Heart right ventricle (tissue), 16 donors: Measurements from ENCODE around the gene RCOR2. TPM values are rescaled to one million over a fixed set of nuclear protein-coding genes. Genes with fewer than 3 reads are reported as not detected.

Experiments used
- ATAC-seq, 8 donors: fragments of 200-7000 bp; cut with Tn5 transposase; one replicate each; pipeline ENCODE4 v1.9.1; 2020; ENCODE audit warnings: mild to moderate bottlenecking in 8 of 8, moderate library complexity in 8 of 8, moderate number of reproducible peaks in 1 of 8
- DNase-seq, 2 donors: peaks; one replicate each; pipeline ENCODE4 v3.0.0-alpha.2; 2020
- H3K27ac ChIP-seq, 10 donors: fragments of 200-600 bp; sonication (generic) in 2 of 10; one replicate each; pipeline versions ENCODE4 v1.5.0 to v1.8.0; 2020 to 2022; ENCODE audit warnings: mild to moderate bottlenecking in 3 of 10
- H3K27me3 ChIP-seq, 7 donors: fragments of 200-600 bp; one replicate each; pipeline ENCODE4 v1.8.0; 2021 to 2022; ENCODE audit warnings: mild to moderate bottlenecking in 2 of 7
- H3K36me3 ChIP-seq, 9 donors: fragments of 200-600 bp; sonication (generic) in 1 of 9; one replicate each; pipeline versions ENCODE4 v1.5.0 to v1.8.0; 2020 to 2022; ENCODE audit warnings: mild to moderate bottlenecking in 2 of 9
- H3K4me1 ChIP-seq, 9 donors: fragments of 200-600 bp; sonication (generic) in 1 of 9; one replicate each; pipeline versions ENCODE4 v1.5.0 to v1.8.0; 2020 to 2022; ENCODE audit warnings: mild to moderate bottlenecking in 4 of 9
- H3K4me3 ChIP-seq, 10 donors: fragments of 200-600 bp; sonication (generic) in 2 of 10; one replicate each; pipeline versions ENCODE4 v1.5.0 to v1.8.0; 2020 to 2022; ENCODE audit warnings: mild to moderate bottlenecking in 7 of 10, moderate library complexity in 2 of 10
- H3K9me3 ChIP-seq, 11 donors: fragments of 200-600 bp in 10 of 11; sonication (generic) in 2 of 11; one replicate each; pipeline versions ENCODE4 v1.5.0 to v1.8.0; 2013 to 2022; ENCODE audit warnings: mild to moderate bottlenecking in 2 of 11, control low read depth in 1 of 11, moderate library complexity in 1 of 11
- CTCF ChIP-seq, 9 donors: fragments of 200-600 bp; sonication (generic) in 2 of 9; IDR thresholded peaks; one replicate each; pipeline versions ENCODE4 v1.5.0 to v1.8.0; 2021 to 2022; ENCODE audit warnings: antibody characterized with exemption in 9 of 9, mild to moderate bottlenecking in 5 of 9, moderate library complexity in 1 of 9
- WGBS, 2 donors: extraction: QIAGEN DNeasy Blood & Tissue Kit; methylation state at CpG; one replicate each; pipeline ENCODE4 v1.1.7; 2013; ENCODE audit warnings: inconsistent platforms in 1 of 2; 5-methylcytosine and 5-hydroxymethylcytosine counted together
- intact Hi-C, 10 donors: fragments of 100-400 bp; cut with DNase I; formaldehyde crosslinking; loops; one replicate each; pipeline versions ENCODE4 v1.11.1 to v1.14.2; 2022
- polyA plus RNA-seq, 2 donors: library from polyadenylated mRNA; stranded (reverse); fragments of 200-250 nt; gene quantifications; one replicate each; pipeline ENCODE4 v1.2.3, GENCODE V29; 2013
- total RNA-seq, 10 donors: library from RNA; stranded (reverse); fragmentation: NEBNext Ultra II Directional in 3 of 10; extraction: Animal tissue kit (Norgen Biotek cat#: 25700) in 3 of 10; gene quantifications; one replicate each; pipeline versions ENCODE4 v1.2.1 to v1.2.4, GENCODE V29; 2021 to 2023
- donor health status: Arrhythmogenic right ventricular cardiomyopathy.
- donor health status: ischemic (EF 13 %, LVEDD 7.1; RV severe dilation, severe dysfunction).
- donor health status: healthy with polysubstance abuse.
- donor health status: DM: no; HTN: yes; CAD: no.
- donor health status: DM: no; HTN: no; CAD: no.
- donor health status: ischemic (EF 25% LVEDD 6.9; RV normal size, moderate dysfunction).
- donor health status: ischemic (EF 25% LVEDD 5.7; RV mildly dilated, moderate dysfunction).
- donor health status: healthy.
- donor health status: DM: yes; HTN: yes; CAD: no.
- donor health status: Ischemic cardiomyopathy.
- donor health status: ischemic (EF 35%, LVEDD 5.7; RV mildly dilated, moderate dysfunction).
- donor health status: nonischemic (EF 11% LVEDD 7.7; RV severe dilation, severe dysfunction).
- donor health status: DM: yes; HTN: yes; CAD: no.
- donor health status: PGD.
- donor health status: ischemic (EF 29% LVEDD 5.4; RV normal size, mild dysfunction).
- donor health status: nonischemic (EF 23%, LVEDD 6.1; RV moderate dilation, normal function).

The RCOR2 gene
- total and polyA plus RNA-seq, 12 donors: 1.1 to 8.4 (median 5.0) TPM

GRCh38 chr11:63933459-63933858 is 16.5 kb upstream of the RCOR2 start:
- no peaks in the 10 kb centered on the region for H3K36me3 ChIP-seq
- H3K4me1 ChIP-seq: peaks cover 0 to 11% (median 6%) of the 10 kb centered on the region in 9 donors
- 42 to 50% methylated on average over 1 of the region's 1 CpG for WGBS, 2 donors
- no peak overlapping the region for H3K4me3 ChIP-seq
- peak in 5 of 8 donors; percentile 10 to 63 (median 31) for ATAC-seq
- intact Hi-C loops: no loop called here
- no peak for TF ChIP-seq CTCF (IDR thresholded peaks at IDR 0.05)
- H3K27ac ChIP-seq: peak overlapping the region in 2 of 10 donors; percentile 2 to 5
- H3K9me3 ChIP-seq: no peaks in the 10 kb centered on the region
- no peak for DNase-seq
- no peaks in the 10 kb centered on the region for H3K27me3 ChIP-seq

- no peaks in the 10 kb centered on the region for H3K36me3 ChIP-seq
- H3K9me3 ChIP-seq: no peaks in the 10 kb centered on the region
- ATAC-seq (peak in 1 of 8 donors; percentile 40), DNase-seq (no peak)
- intact Hi-C loops: no loop called here
- H3K4me3 ChIP-seq: no peak overlapping the region
- no peaks in the 10 kb centered on the region for H3K27me3 ChIP-seq
- peaks cover 0 to 5% (median 0%) of the 10 kb centered on the region in 9 donors for H3K4me1 ChIP-seq
- H3K27ac ChIP-seq: no peak overlapping the region
- no peak for TF ChIP-seq CTCF (IDR thresholded peaks at IDR 0.05)
- 81% methylated on average over 12 of the region's 12 CpGs for WGBS, 2 donors
These were observed 14.9 kb upstream of the RCOR2 start for GRCh38 chr11:63931876-63932275.

- TF ChIP-seq CTCF (IDR thresholded peaks at IDR 0.05): no peak
- WGBS, 2 donors: 72 to 75% methylated on average over 6 of the region's 6 CpGs
- ATAC-seq: no peak
- Histone ChIP-seq H3K36me3 (no peaks in the 10 kb centered on the region), H3K27me3 (no peaks in the 10 kb centered on the region), H3K27ac (no peak overlapping the region), H3K4me3 (no peak overlapping the region), H3K4me1 (peaks cover 0 to 5% (median 0%) of the 10 kb centered on the region in 9 donors), H3K9me3 (no peaks in the 10 kb centered on the region)
- intact Hi-C loops: no loop called here
- no peak for DNase-seq
These were observed 14.1 kb upstream of the RCOR2 start for GRCh38 chr11:63931045-63931444.

- DNase-seq (no peak), ATAC-seq (no peak)
- Histone ChIP-seq H3K4me1 (peaks cover 0 to 5% (median 0%) of the 10 kb centered on the region in 9 donors), H3K4me3 (no peak overlapping the region), H3K9me3 (no peaks in the 10 kb centered on the region), H3K27ac (no peak overlapping the region), H3K27me3 (no peaks in the 10 kb centered on the region), H3K36me3 (no peaks in the 10 kb centered on the region)
- WGBS, 2 donors: 85 to 93% methylated on average over 5 of the region's 5 CpGs
- no peak for TF ChIP-seq CTCF (IDR thresholded peaks at IDR 0.05)
- intact Hi-C loops: no loop called here
These were observed 12.7 kb upstream of the RCOR2 start for GRCh38 chr11:63929616-63930015.
